MM.1S (cell line): ENCODE data around the gene CTSH.

Experiments
- CTCF ChIP-seq: fragments of 300-600 bp; sonication (generic); IDR thresholded peaks from 2 replicates; pipeline ENCODE4 v1.5.1; 2016; ENCODE audit warnings: antibody characterized with exemption, low read length, mixed read lengths
- EZH2 ChIP-seq: fragments of 300-600 bp; sonication (generic); optimal IDR thresholded peaks from 2 replicates; pipeline ENCODE3; 2017; ENCODE audit warnings: low read depth, mild to moderate bottlenecking, antibody characterized with exemption, low read length, mixed read lengths
- EZH2phosphoT487 ChIP-seq: fragments of 300-600 bp; sonication (generic); IDR thresholded peaks from 2 replicates; pipeline ENCODE4 v1.6.1; 2018; ENCODE audit warnings: antibody characterized with exemption, low read length

- TF ChIP-seq CTCF: no peak
- TF ChIP-seq EZH2phosphoT487: no peak
- no peak for TF ChIP-seq EZH2
Measured at GRCh38 chr15:78982736-78983135, 37.9 kb upstream of the CTSH start.
